K562 (cell line): Measurements from ENCODE around the gene FUT8. TPM values are rescaled to one million over a fixed set of nuclear protein-coding genes. Genes with fewer than 3 reads are reported as not detected.

ENCODE experiments used
- ATAC-seq: fragments of 200-7000 bp; cut with Tn5 transposase; 3 replicates; pipeline ENCODE4 v1.9.1; 2020; ENCODE audit warnings: moderate library complexity
- BruUV-seq: library from RNA; stranded (reverse); fragments of 400-500 nt; replicated peaks from 2 replicates; lab custom pipeline; 2021; lab: Mats Ljungman, UMichigan
- CTCF ChIA-PET: fragments of 300-600 bp; formaldehyde crosslinking; extraction: SDS; loops from one replicate; lab custom pipeline; 2021; ENCODE audit warnings: low intra/inter-chr PET ratio; lab: Yijun Ruan, JAX
- POLR2A ChIA-PET: fragments of 300-600, 350-650 bp; sonication (Branson Sonifier 250); formaldehyde crosslinking; extraction: SDS; loops from one replicate; lab custom pipeline; 2021; ENCODE audit warnings: antibody characterized with exemption, inconsistent platforms; lab: Yijun Ruan, JAX
- DNase-seq, 4 experiments: peaks; one replicate each; pipeline versions ENCODE4 v3.0.0 to v3.0.0-alpha.2; 2011 to 2018; ENCODE audit warnings: low spot score in 3 of 4, mixed read lengths in 3 of 4; ENCODE audit errors: extremely low read depth in 1 of 4
- FAIRE-seq: peaks from 2 replicates; lab custom pipeline; 2011; peaks lifted over from hg19 to GRCh38; lab: Jason Lieb, UNC
- H2AFZ ChIP-seq: 2 replicates; pipeline ENCODE4 v1.6.0; 2011; ENCODE audit warnings: low read depth, low read length, control low read depth, inconsistent platforms
- H3K27ac ChIP-seq: fragments of 200-600 bp; 3 replicates; pipeline ENCODE4 v1.8.0; 2011; ENCODE audit warnings: low read depth, mild to moderate bottlenecking, control low read depth, inconsistent platforms, low read length, moderate library complexity, mixed read lengths; ENCODE audit errors: extremely low read depth
- H3K27me3 ChIP-seq, 2 experiments: fragments of 300-600 bp in 1 of 2; 2 replicates in 1 of 2; 3 replicates in 1 of 2; pipeline versions ENCODE4 v1.6.0 to v1.8.0; 2011; ENCODE audit warnings: inconsistent platforms in 2 of 2, low read length in 2 of 2, mild to moderate bottlenecking in 1 of 2, mixed read lengths in 1 of 2, moderate library complexity in 1 of 2; ENCODE audit not compliant: control insufficient read depth in 2 of 2, insufficient read depth in 2 of 2
- H3K36me3 ChIP-seq: fragments of 300-600 bp; 3 replicates; pipeline ENCODE4 v1.8.0; 2011; ENCODE audit warnings: mild to moderate bottlenecking, low read length, inconsistent platforms; ENCODE audit not compliant: control insufficient read depth, insufficient read depth
- H3K4me1 ChIP-seq, 2 experiments: fragments of 200-600 bp in 1 of 2; replicated peaks in 1 of 2; 2 replicates in 1 of 2; 3 replicates in 1 of 2; pipeline versions ENCODE4 v1.5.1 to v1.8.0; 2011; ENCODE audit warnings: inconsistent platforms in 2 of 2, low read length in 2 of 2, mild to moderate bottlenecking in 1 of 2, mixed read lengths in 1 of 2, moderate library complexity in 1 of 2; ENCODE audit not compliant: control insufficient read depth in 2 of 2, insufficient read depth in 2 of 2
- H3K4me2 ChIP-seq: 2 replicates; pipeline ENCODE4 v1.6.1; 2011; ENCODE audit warnings: low read length, control low read depth, inconsistent platforms, mixed read lengths; ENCODE audit not compliant: insufficient read depth
- H3K4me3 ChIP-seq: fragments of 200-600 bp; sonication (generic), shearing (Covaris generic); 2 replicates; pipeline ENCODE4 v1.5.1; 2016; ENCODE audit warnings: control low read depth, inconsistent platforms
- H3K79me2 ChIP-seq: fragments of 200-600 bp; 3 replicates; pipeline ENCODE4 v1.8.0; 2011; ENCODE audit warnings: low read length, inconsistent platforms; ENCODE audit not compliant: control insufficient read depth, insufficient read depth
- H3K9ac ChIP-seq, 2 experiments: 2 replicates each; pipeline versions ENCODE4 v1.6.0 to v1.6.1; 2011; ENCODE audit warnings: low read depth in 2 of 2, low read length in 2 of 2, control low read depth in 1 of 2, inconsistent platforms in 1 of 2, mild to moderate bottlenecking in 1 of 2, mixed read lengths in 1 of 2; ENCODE audit not compliant: insufficient read depth in 1 of 2
- H3K9me1 ChIP-seq: one replicate; pipeline ENCODE4 v1.6.0; 2011; ENCODE audit warnings: inconsistent platforms, mild to moderate bottlenecking, low read length, moderate library complexity; ENCODE audit not compliant: control insufficient read depth, insufficient read depth
- H3K9me3 ChIP-seq: replicated peaks from 2 replicates; pipeline ENCODE4 v1.5.1; 2011; ENCODE audit warnings: low read depth, low read length, inconsistent platforms; ENCODE audit not compliant: control insufficient read depth, insufficient read depth
- H4K20me1 ChIP-seq: replicated peaks from 2 replicates; pipeline ENCODE4 v1.6.1; 2011; ENCODE audit warnings: low read length, inconsistent platforms, mixed read lengths; ENCODE audit not compliant: control insufficient read depth, insufficient read depth
- BMI1 ChIP-seq: fragments of 150-350 bp; IDR thresholded peaks from 2 replicates; pipeline ENCODE4 v1.6.1; 2014; ENCODE audit warnings: low read length
- CBX3 ChIP-seq, 2 experiments: IDR thresholded peaks; 1 replicate in 1 of 2; 2 replicates in 1 of 2; pipeline ENCODE4 v1.6.1; 2012; ENCODE audit warnings: inconsistent platforms in 2 of 2, low read length in 2 of 2, borderline replicate concordance in 1 of 2, control low read depth in 1 of 2
- CTBP1 ChIP-seq: fragments of 450-650 bp; IDR thresholded peaks from 2 replicates; pipeline ENCODE4 v1.6.1; 2016; ENCODE audit warnings: borderline replicate concordance
- DDX20 ChIP-seq: fragments of 450-650 bp; IDR thresholded peaks from 2 replicates; pipeline ENCODE4 v1.6.1; 2016; ENCODE audit warnings: missing genetic modification characterization, low read depth, mild to moderate bottlenecking, missing compliant biosample characterization, moderate library complexity
- HDAC3 ChIP-seq: fragments of 450-650 bp; IDR thresholded peaks from 2 replicates; pipeline ENCODE4 v1.6.1; 2018; ENCODE audit warnings: borderline replicate concordance, mild to moderate bottlenecking, moderate library complexity; ENCODE audit not compliant: partially characterized antibody
- MECOM ChIP-seq: fragments of 250-450 bp; sonication (Bioruptor Pico); IDR thresholded peaks from 2 replicates; pipeline ENCODE4 v1.8.0; 2022; ENCODE audit warnings: inconsistent platforms
- MXI1 ChIP-seq: IDR thresholded peaks from 2 replicates; pipeline ENCODE4 v1.6.1; 2011; ENCODE audit warnings: low read depth, mild to moderate bottlenecking, improper control_type of control experiment, low read length
- NCOR1 ChIP-seq: fragments of 450-650 bp; IDR thresholded peaks from 2 replicates; pipeline ENCODE4 v1.6.1; 2016; ENCODE audit warnings: mild to moderate bottlenecking, moderate library complexity
- PCBP1 ChIP-seq: fragments of 200-400 bp; formaldehyde crosslinking; IDR thresholded peaks from 2 replicates; pipeline ENCODE4 v1.6.1; 2018; ENCODE audit warnings: mild to moderate bottlenecking, low read depth, low read length; ENCODE audit not compliant: poor library complexity, severe bottlenecking
- POLR2G ChIP-seq: fragments of 200-400 bp; formaldehyde crosslinking; IDR thresholded peaks from 2 replicates; pipeline ENCODE4 v1.6.1; 2017; ENCODE audit warnings: low read depth, mild to moderate bottlenecking, antibody characterized with exemption, low read length, moderate library complexity
- SAP30 ChIP-seq: fragments of 200-600 bp; sonication (generic); IDR thresholded peaks from 2 replicates; pipeline ENCODE4 v1.6.1; 2012; ENCODE audit warnings: borderline replicate concordance, low read depth, mild to moderate bottlenecking, moderate library complexity, low read length, control low read depth, inconsistent platforms; ENCODE audit not compliant: insufficient read depth, poor library complexity, severe bottlenecking
- SRSF7 ChIP-seq: fragments of 200-400 bp; formaldehyde crosslinking; optimal IDR thresholded peaks from 2 replicates; pipeline ENCODE3; 2017; ENCODE audit warnings: mild to moderate bottlenecking, low read depth, low read length
- TSC22D4 ChIP-seq: fragments of 450-650 bp; IDR thresholded peaks from 2 replicates; pipeline ENCODE4 v1.6.1; 2016; ENCODE audit warnings: missing genetic modification characterization, missing biosample characterization, control low read depth
- ZNF133 ChIP-seq: fragments of 250-450 bp; sonication (Bioruptor Pico); IDR thresholded peaks from 2 replicates; pipeline ENCODE4 v1.4.0; 2020; ENCODE audit warnings: mild to moderate bottlenecking
- ZNF165 ChIP-seq: fragments of 250-450 bp; sonication (Bioruptor Pico); IDR thresholded peaks from 2 replicates; pipeline ENCODE4 v1.4.0; 2020; ENCODE audit warnings: borderline replicate concordance
- ZNF354B ChIP-seq: fragments of 250-450 bp; sonication (Bioruptor Pico); IDR thresholded peaks from 2 replicates; pipeline ENCODE4 v1.4.0; 2020
- WGBS: fragments of 100-300 bp; shearing (Covaris generic); methylation state at CpG from one replicate; pipeline ENCODE4 v1.1.6; 2016; ENCODE audit warnings: low coverage, mixed read lengths; ENCODE audit not compliant: insufficient coverage; ENCODE audit errors: missing lambda C conversion rate; 5-methylcytosine and 5-hydroxymethylcytosine counted together
- in situ Hi-C: fragments of 300-500 bp; cut with MboI; formaldehyde crosslinking; loops from 4 replicates; pipeline ENCODE4 v1.15.0; 2018; ENCODE audit warnings: inconsistent platforms, mixed read lengths
- intact Hi-C: fragments of 100-400 bp; cut with micrococcal nuclease; formaldehyde crosslinking; loops from 2 replicates; pipeline ENCODE4 v1.14.2; 2022
- polyA plus RNA-seq, 8 experiments: library from polyadenylated mRNA; depleted of rRNA in 4 of 8; stranded (reverse) in 5 of 8; unstranded in 3 of 8; fragments of >200 nt; fragmentation: Nextera tagmentation in 2 of 8; fragmentation: Illumina TruSeq in 1 of 8; extraction: Ambion mirVana in 2 of 8; extraction: Trizol in 1 of 8; gene quantifications; 2 replicates each; pipeline versions ENCODE4 v1.2.1 to v1.2.3, GENCODE V29; 2011 to 2014; ENCODE audit warnings: inconsistent platforms in 1 of 8, missing spikeins in 1 of 8
- total RNA-seq, 7 experiments: library from RNA; depleted of rRNA in 6 of 7; stranded (reverse); fragments of >200 nt in 6 of 7; fragmentation: Illumina TruSeq in 2 of 7; extraction: Trizol in 2 of 7; gene quantifications; 2 replicates each; pipeline versions ENCODE4 v1.2.1 to v1.2.3, GENCODE V29; 2011 to 2021; ENCODE audit warnings: low replicate concordance in 1 of 7
- TF ChIP-seq, protein P1 (sequence below): fragments of 200-800 bp; sonication (Bioruptor generic); IDR thresholded peaks from 2 replicates; pipeline ENCODE4 v1.6.1; 2017; ENCODE audit warnings: missing genetic modification characterization, missing compliant biosample characterization

FUT8 gene
- total and polyA plus RNA-seq, 9 of the 15 experiments (the other 6 are each of a cell fraction or from before 2014, with no cell fraction given), result 4.1 to 15.2 (median 7.8) TPM

DNA sequence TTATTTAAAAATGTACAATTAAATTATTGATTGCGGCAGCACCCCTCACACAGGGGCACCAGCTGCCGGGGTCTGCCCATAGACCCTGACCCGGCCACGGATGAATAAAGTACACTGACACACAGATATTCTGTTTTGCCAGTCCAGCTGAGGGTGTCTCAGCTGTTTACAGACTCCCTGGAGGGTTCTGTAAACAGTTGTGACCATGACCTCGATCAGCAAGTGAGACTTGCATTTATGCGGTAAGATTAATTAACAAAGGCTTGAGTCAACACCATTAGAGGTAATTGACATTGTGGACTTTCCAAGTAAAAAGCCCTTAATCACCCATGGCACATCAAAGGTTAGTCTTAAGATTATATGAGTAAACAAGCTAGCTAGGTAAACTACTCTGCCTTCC, 94.3 kb downstream of the FUT8 start:
- ATAC-seq, result no peak
- no peaks in the 10 kb centered on the region for H3K4me1 ChIP-seq
- ChIA-PET POLR2A (no interaction called here), CTCF (no interaction called here)
- no peak overlapping the region for H3K27ac ChIP-seq
- 62% methylated on average over 6 of the region's 6 CpGs for WGBS
- H3K4me3 ChIP-seq, result no peak overlapping the region
- no peaks in the 10 kb centered on the region for H3K9me1 ChIP-seq
- H3K36me3 ChIP-seq, result no peaks in the 10 kb centered on the region
- no peaks in the 10 kb centered on the region for H3K9me3 ChIP-seq
- no peak overlapping the region for H3K4me2 ChIP-seq
- no TSS peak for BruUV-seq
- H3K79me2 ChIP-seq, result no peaks in the 10 kb centered on the region
- H3K9ac ChIP-seq, result no peak overlapping the region
- no peak for DNase-seq
- TF ChIP-seq SRSF7 (no peak), ZNF133 (no peak), ZNF165 (CRISPR knock-in tag) (no peak), MXI1 (no peak), POLR2G (no peak), MECOM (CRISPR knock-in tag) (no peak), BMI1 (no peak), DDX20 (tag) (no peak), NCOR1 (no peak), CBX3 (IDR thresholded peaks at IDR 0.05; ENCODE audit: borderline replicate concordance in 1 of 2, low read length in 2 of 2) (no peak), SAP30 (no peak), HDAC3 (no peak), PCBP1 (no peak), TSC22D4 (tag) (no peak), CTBP1 (no peak), ZNF354B (CRISPR knock-in tag) (no peak)
- TF ChIP-seq, protein P1, sequence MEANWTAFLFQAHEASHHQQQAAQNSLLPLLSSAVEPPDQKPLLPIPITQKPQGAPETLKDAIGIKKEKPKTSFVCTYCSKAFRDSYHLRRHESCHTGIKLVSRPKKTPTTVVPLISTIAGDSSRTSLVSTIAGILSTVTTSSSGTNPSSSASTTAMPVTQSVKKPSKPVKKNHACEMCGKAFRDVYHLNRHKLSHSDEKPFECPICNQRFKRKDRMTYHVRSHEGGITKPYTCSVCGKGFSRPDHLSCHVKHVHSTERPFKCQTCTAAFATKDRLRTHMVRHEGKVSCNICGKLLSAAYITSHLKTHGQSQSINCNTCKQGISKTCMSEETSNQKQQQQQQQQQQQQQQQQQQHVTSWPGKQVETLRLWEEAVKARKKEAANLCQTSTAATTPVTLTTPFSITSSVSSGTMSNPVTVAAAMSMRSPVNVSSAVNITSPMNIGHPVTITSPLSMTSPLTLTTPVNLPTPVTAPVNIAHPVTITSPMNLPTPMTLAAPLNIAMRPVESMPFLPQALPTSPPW (CRISPR knock-in tag), result no peak
- H3K27me3 ChIP-seq, result no peaks in the 10 kb centered on the region
- intact Hi-C loops (no loop called here), in situ Hi-C loops (no loop called here)
- no peak for FAIRE-seq
- no peak overlapping the region for H2AFZ ChIP-seq
- H4K20me1 ChIP-seq, result no peaks in the 10 kb centered on the region
